NCI-H1092 treated with DMSO at 0.1 percent for 48 hours (cell line): Measurements from ENCODE around the gene BTBD19.
A peak's percentile ranks its signal among the peaks of the same experiment; 100 is the strongest.
"Not testable (repeated sequence)": the region's sequence is repeated elsewhere in the genome, so short reads cannot be mapped to it uniquely, and the experiment has no call there.

Source experiments
- DNase-seq: peaks from one replicate; lab custom pipeline; 2025; lab: John Stamatoyannopoulos, UW

BTBD19 gene

DNA sequence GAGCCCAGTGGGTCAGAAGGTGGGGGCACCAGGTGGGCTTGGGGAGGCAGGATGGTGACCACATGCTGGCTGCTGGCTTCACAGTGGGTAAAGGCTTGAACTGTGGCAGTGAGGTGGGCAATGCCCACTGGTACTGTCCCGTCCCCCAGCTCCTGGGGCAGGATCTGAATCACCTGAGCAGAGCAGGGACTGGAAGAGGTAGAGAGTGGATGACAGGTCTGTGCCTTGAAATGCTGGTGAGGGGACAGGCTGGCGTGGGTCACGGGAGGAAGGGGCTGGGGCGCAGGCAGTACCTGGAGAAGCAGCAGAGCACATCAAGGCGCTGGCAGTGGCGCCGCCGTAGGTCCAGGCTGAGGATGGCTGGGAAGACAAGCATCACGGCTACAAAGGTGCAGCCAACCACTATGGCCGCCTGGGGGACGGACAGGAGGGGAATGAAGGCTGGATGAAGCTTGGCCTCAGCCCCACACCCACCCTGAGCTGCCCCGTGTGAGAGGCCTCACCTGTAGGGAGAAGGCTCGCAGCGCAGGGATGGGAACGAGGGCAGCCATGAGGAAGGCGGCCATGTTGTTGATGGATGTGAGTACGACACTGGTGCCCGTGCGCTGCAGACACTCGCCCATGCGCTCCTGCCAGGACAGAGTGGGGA is 19.8 kb downstream of the BTBD19 start:
- DNase-seq = no peak

DNA sequence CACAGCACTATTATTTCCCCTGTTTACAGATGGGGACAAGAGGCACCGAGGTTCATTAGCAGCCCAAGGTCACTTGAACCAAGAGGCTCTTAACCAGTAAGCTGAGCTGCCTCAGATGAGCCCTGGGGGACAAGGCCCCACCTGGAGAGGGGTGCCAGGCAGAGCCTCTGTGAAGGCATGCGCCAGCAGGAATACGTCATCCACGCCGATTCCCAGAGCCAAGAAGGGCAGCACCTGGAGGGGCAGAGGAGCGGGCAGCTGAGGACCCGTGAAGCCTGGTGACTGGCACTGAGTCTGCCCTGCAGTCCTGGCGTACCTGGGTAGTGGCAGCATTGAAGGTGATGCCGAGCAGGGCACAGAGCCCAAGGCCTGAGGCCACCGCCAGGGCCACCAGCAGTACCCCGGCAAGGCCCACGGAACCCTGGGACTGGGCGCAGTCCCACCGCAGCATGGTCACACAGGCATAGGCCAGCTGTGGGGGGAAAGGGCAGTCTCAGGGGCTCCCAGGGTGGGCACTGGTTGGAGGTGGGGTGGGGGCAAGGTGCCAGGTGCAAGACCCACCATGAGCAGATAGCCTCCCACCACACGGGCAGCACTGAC is 20.6 kb downstream of the BTBD19 start:
- no peak for DNase-seq

DNA sequence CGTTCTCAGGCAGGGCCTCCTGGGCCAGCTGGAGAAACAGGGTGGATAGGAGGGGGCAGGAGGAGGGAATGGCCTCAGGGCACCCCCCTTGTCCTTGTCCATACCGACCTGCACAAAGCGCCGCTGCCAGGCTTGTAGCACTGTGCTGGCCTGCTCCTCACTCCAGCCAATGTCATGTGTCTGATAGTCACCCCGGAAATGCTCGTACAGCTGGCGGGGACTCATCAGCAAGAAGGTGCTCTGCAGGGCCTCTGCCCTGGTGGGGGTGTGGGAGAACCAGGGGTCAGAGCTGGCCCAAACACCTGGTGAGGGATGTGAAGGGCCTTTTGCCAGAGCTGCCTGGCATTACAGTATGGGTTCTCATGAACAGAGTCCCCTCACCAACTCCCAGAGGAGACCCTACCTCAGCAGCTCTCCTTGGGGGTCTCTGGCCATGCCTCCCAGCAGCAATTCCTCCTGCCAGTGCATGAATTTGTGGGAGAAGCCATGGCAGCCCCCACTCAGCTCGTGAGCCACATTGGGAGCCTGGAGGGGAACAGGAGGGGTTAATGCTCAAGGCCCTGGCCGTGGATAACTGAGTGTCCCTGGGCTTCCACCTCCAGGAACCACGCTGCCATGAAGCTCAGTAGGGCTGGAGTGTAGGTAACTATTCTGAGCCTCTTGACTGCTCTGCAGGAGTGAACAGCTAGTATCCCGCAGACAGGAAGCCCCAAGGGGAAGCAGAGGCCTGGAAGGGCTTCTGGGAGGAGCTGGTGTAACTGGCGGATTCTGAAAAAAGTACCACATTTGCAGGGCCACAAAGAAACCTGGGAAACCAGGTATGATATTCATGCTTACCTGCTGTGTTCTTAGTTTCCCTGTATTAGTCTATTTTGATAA is 21.4 kb downstream of the BTBD19 start:
- DNase-seq = no peak

DNA sequence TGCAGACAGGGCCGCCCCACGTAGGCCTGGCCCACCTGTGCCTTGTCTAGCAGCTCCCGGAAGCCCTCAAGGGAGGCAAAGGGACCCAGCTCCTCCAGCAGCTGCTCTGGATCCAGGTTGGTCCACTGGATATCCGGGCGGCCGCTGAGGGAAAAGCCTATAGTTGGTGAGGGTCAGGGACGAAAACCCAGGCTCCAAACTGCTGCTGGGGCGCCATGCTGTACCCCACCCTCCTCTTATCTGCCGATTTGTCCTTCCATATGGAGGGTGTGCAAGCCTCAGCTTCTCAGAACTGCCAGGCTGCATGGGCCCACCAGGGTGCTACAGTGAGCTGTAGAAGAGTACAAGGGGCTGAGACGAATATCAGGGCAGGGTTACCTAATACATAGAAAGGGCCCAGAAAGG is 22.6 kb downstream of the BTBD19 start:
- DNase-seq = no peak

DNA sequence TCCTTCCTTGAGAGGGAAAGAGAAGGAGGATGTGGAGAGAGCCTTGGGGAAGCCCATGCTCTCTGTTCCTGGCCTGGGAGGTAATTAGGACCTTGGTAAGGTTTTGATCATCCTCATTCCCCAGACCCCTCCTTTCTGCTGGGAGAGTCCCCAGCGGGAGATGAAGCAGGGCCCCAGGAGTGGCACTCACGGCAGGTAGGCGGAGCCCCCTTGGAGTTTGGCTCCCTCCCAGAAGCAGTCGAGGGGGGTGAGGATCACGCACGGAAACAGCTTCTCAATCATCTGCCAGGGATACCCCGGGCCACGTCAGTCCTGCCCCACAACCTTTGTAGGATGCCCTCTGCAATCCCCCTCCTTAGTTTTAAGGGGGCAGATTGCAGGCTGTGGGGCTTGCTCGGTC is 23.2 kb downstream of the BTBD19 start:
- peak; percentile 8 for DNase-seq

DNA sequence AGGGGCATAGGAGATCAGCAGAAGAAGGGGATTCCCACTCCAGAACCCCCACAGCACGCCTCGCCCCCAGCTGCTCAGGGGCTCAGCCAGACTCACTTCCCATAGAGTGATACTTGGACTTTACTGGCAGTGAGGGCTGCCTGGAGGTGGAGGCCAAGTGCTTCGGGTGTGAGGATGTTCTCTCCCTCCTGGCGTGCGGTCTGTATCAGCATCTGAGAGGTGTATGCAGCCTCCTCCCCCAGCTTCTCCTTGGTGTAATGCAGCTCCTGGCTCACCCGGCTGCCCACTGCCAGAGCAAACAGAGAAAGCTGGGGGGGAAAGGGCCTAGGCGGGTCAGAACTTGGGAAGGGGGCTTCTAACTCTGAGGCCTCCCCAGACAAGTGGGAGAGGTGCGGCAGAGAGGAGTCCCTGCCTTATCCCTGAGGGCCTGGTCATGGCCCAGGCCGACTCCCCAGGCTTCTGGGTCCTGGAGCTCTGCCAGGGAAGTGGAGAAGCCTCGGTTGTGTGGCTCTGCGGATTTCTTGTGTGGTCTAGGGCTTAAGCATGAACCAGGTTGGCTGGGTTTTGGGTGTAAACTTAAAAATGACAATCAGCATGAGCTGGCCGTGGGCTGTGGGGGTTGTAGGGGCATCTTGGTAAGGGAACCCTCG is 23.9 kb downstream of the BTBD19 start:
- no peak for DNase-seq

DNA sequence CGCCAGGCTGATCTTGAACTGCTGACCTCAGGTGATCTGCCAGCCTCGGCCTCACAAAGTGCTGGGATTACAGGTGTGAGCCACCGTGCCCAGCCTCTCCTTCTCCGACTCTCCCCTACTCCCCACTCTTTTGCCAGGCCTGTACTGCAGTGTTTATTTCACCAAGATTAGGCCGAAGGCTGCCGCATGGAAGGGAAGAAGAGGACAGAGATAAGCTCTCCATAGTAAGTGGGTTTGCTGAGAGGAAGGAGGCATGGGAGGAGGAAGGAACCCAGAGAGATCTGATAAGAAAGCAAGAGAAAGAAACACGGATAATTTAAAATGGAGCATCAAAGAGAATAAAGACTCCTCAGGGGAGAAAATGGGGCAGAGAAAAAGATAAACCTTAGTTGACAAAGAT is 26.0 kb downstream of the BTBD19 start:
- DNase-seq = no peak

DNA sequence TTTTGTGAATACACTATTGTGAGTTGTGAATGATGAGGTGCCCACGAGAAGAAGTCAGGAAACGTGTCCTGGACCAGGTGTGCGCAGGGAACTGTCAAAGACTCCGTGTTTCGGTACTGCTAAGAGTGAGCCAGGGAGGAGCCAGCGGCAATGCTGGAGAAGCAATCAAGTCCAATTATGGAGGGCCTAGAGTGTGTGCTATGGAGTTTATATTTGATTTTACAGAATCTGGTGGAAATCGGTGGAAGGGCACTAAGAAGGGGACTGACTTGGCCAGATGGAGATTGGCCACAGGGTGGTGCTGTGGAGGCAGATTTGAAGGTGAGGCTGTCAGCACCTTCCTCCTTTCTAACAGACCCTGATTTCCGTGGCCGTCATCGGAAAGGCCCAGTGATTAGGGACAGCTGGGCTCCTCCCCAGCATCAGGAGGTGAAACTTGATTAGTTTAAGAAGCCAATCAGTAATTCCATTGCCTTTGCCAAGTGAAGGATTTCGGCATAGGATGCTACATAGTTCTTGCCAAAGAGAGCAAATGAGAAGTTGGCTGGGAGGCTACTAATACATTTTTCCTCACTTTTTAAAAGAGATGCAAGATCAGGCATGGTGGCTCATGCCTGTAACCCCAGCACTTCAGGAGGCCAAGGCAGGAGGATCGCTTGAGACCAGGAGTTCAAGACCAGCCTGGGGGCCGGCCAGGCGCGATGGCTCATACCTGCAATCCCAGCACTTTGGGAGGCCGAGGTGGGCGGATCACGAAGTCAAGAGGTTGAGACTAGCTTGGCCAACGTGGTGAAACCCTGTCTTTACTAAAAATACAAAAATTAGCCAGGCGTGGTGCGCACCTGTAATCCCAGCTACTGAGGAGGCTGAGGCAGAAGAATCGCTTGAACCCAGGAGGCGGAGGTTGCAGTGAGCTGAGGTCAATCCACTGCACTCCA is 27.7 kb downstream of the BTBD19 start:
- peak; percentile 83 for DNase-seq

DNA sequence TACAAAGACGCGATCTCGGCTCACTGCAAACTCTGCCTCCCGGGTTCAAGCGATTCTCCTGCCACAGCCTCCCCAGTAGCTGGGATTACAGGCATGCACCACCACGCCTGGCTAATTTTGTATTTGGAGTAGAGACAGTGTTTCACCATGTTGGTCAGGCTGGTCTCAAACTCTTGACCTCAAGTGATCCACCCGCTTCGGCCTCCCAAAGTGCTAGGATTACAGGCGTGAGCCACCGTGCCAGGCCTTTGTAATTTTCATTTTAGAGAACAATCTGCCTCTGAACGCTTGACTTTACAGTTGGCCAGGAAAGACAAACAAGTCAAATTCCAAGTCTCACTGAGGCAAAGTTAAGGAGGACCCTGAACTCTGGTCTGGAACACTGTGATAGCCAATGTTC is 30.0 kb downstream of the BTBD19 start:
- not testable (repeated sequence) for DNase-seq

DNA sequence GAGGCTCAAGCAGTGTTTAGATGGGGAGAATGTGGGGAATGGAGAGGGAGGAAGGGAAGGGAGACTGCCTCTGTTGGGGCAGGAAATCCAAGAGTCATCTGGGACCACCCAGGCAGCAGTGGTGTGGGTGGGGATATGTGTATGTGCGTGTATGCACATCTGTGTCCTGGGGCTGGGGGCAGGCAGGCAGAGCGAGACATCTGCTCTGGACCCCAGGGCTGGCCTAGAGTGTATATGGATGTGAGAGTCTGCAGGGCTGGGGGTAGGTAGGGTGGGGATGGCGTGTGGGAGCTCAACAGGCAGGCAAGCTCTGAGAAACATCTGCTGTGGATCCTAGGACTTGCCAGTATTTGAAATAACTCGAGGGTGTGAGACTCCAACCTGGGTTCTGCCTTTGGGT is 31.3 kb downstream of the BTBD19 start:
- DNase-seq = no peak

DNA sequence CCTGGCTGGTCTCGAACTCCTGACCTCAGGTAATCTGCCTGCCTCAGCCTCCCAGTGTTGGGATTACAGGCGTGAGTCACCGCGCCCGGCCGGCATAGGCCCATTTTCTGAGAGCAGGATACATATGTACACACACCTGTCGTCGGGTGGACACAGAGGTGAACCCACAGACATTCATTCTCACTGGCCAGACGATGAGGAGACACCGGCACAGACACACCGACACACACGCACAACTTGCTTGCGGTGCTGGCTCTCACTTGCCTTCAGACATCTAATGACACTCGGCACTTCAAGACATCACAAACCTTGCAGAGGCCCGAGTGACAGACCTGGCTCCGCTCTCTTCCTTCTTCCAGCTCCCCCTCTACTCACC is 34.2 kb downstream of the BTBD19 start:
- peak; percentile 19 for DNase-seq

DNA sequence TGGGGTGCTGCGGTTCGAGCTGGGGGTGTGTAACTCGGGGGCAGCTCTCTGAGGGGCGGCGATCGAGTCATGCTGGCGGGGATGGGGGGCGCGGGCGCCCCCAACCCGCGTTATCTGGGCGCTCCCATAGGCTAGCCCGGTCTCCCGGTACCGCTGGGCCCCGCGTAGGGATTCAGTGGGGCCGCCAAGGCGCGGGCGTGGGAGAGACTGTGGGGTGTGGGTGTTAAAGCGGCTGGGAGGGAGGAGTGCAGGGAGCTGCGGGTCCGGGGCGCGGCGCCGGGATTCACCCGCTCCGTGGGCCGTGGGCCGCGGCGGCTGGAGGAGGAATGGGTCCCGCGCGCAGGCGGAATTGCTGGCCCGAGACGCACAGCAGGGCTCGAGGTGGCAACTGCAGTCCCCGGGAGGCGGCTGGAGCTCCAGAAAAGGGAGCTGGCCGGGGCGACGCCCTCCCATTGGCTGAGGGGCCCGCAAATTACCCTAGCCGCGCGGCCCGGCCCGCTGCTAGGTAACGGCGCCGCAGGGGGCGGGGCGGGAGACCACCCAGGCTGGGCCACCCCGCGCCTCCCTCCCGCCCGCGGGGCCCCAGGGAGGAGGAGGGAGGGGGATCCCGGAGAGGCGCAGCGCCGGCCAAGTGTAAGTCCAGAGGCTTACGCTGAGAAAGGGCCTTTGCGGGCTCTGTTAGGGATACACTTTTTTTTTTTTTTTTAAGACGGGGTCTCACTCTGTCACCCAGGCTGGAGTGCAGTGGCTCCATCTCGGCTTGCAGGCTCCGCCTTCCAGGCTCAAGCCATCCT is 34.7 kb downstream of the BTBD19 start, which contains the start of gene PTCH2:
TSS of gene PTCH2 (minus strand) at position 392 of the 794 bp plus-strand sequence. CDS start at position 71, 321 bp downstream.
- DNase-seq = peak; percentile 91

DNA sequence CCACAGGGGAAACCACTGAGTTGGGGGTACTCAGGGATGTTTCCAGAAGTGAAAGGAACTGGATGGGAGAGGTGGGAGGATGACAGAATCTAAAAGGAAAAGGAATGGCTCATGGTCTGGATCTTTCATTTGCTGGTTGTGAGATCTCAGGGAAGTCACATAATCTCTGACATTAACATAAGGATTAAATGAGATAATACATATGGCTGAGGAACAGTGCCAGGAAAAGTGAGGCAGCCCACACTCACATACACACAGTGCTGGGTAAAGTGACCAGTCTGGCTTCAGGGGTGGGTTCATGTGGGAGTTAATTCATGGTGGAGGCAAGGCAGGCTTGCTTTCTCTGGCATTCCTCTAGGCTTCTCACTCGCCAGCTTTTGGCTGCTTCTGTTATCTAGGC is 38.7 kb downstream of the BTBD19 start:
- DNase-seq = no peak

DNA sequence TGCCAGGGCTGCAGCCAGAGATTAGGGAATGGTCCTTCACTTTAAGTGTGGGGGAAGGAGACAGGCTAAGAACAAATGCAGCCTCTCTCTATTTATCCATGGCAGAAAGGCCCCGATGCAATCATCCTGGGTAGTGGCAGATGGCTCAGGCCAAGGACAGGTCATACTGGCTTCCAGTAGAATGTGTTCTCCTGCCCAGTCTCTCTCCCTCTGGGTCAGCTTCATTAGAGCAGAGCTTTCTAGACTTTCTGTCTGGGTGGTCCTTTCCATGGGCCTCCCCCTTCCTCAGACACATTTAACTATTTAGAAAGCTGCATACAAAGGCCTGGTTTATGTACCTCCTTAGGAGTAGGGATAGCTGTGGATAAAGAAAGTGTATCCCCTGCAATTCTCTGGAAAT is 39.5 kb downstream of the BTBD19 start:
- no peak for DNase-seq

DNA sequence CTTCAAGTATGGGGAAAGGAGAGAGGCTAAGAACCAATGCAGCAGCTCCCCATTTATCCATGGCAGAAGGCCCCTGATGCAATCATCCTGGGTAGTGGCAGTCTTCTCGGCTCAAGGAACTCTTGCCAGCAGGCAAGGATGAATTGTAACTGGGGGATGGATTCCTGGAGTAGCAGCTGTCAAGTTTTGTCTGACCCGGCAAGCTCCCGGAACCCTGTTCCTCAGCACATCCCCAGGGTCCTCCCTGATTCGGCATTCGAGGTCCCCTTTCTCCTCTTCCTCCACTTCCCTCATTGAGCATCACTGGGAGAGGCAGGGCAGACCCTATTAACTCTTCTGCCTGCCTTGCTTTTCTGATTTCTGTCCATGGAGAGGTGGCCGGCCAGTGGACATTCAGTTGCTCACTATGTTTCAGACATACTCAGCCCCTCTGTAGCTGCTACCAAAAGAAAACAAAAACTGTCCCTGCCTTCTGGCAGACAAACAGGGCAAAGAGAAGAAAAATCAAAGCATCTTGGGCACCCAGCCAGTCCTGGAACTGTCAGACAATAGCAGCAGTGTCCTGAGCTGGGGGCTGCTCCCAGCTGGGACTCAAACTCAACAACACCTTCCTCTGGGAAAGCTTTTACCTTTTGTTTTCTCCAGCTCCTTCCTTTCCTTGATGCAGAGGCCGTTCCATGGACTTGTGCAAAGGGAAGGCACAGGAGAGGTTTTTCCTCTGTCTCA is 40.3 kb downstream of the BTBD19 start:
- no peak for DNase-seq

DNA sequence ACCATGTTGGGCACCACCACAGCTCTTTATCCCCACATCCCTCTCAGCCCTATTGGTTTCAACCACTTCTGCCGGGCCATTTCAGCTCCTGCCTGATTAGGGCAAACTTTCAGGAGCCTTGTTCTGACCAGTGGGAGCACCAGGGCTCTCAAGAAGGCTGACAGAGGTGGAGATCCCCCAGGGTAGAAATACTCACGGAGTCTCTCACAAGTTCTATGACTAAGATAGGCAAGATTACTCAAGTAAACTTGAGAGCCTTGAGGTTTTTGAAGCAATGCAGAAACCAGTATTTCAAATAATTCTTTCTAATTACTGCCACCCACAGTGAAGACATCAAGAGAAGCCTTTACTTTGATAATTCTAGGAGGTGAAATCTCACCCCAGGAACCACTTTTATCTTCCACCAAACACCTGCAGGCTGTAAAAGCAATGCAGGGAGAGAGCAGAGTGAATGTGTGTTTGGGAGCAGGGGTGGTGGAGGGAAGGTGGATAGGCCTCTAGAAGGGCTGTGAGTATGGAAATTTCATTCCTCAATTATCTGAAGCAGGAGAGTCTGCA is 41.3 kb downstream of the BTBD19 start:
- DNase-seq = no peak

DNA sequence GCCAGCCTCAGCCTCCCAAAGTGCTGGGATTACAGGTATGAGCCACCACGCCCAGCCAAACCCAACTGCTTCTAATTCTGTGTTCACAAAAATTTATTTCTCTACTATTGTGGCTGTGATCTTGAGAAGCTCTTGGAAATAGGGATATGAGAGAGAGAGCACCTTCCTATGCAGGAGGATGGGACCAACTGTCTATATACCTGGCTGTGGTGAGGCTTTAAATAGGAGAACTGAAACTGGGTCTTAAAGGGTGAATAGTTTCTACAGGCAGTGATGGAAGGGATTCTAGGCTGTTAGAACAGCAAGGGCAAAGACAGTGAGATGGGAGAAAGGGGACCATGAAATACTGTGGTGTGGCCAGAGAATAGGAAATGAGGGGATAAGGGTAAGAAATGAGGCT is 43.0 kb downstream of the BTBD19 start:
- no peak for DNase-seq

DNA sequence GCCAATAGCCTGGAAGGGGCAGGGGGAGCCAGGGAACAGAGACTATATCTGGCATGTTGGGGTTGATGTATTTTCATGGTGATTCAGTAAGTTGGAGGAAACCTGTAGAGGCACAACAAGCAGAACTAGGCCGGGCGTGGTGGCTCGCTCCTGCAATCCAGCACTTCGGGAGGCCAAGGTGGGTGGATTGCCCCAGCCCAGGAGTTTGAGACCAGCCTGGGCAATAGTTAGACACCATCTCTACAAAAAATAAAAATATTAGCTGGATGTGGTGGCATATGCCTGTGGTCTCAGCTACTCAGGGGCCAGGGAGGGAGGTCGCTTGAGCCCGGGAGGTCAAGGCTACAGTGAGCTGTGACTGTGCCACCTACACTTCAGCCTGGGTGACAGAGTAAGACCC is 44.9 kb downstream of the BTBD19 start:
- no peak for DNase-seq

DNA sequence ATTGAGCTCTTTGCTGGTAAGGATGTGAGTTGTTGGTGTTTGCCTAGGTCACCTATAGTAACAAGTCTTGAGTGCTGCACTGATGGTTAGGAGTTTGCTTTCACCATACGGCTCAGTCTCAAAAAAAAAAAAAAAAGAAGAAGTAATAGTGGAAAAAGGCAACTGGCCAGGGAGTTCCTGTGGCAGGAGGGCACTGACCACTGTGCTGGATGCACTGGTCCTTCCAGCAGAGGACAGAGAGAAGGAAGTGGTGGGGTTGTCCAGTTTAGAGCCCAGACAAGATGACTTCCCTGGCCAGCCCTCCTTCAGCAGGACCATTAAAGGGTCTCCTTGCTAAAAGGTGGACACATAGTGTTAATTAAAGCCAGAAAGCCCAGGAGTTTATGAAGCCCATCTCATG is 46.6 kb downstream of the BTBD19 start:
- no peak for DNase-seq

DNA sequence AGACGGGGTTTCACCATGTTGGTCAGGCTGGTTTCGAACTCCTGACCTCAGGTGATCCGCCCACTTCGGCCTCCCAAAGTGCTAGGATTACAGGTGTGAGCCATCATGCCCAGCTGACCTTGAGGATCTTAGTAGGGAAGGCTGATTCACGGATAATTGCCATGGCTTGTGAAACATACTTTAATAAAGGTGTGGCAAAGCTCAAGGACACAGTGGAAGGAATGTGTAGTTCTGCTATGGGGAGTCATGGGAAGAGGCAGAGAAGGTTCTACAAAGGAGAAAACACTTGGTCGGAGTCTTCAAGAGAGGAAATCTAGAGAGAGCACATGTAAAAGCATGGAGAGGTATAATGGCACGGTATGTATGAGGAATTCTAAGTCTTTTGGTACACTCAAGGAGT is 47.4 kb downstream of the BTBD19 start:
- DNase-seq = no peak
